ENCODE data around the gene TERB1. TPM values are rescaled to one million over a fixed set of nuclear protein-coding genes. Genes with fewer than 3 reads are reported as not detected.

The TERB1 gene
- total and polyA plus RNA-seq, 2 of the 13 experiments (the other 11 are each of a cell fraction or from before 2014, with no cell fraction given), result not detected

DNA sequence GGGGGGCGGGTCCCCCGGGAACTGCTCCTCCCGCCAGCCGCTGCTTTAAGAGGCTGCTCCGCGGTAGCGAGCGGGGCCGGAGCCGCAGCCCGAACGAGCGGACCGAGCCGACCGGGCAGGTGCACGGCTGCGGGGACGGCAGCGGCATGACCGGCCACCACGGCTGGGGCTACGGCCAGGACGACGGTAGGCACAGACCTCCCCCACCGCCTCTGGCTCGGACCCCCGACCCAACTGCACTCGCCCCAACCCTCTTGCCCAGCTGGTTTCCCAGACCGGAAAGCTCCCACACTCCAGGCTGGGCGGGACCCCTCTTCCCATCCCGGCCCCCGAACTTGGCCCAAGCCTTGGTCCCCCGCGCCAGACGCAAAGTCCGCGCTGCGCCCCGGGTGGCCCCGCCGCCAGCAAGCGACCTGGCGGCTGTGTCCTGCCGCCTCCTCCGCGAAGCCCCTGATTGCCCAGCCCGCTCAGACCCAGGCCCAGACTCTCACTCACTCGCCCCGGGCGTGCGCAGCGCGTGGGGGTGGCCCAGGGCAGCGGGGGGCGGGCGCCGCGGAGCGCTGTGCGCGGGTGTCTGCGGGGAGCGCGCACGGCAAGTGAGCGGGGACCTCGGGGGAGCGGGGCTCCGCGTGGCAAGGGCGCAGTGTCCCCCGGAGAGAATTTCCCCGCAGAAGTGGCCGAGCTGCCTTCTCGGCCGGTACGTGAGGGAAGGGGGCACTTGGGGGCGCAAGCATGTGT lies 43.1 kb upstream of the TERB1 start, which contains the start of gene CA7 (continued):
- TF ChIP-seq ATM (IDR thresholded peaks at IDR 0.05; ENCODE audit: borderline replicate concordance) (no peak), NR1H2 (CRISPR knock-in tag; IDR thresholded peaks at IDR 0.05; ENCODE audit: borderline replicate concordance, low read depth) (no peak), ZNF34 (CRISPR knock-in tag; IDR thresholded peaks at IDR 0.05; ENCODE audit: borderline replicate concordance) (no peak), KLF16 (CRISPR knock-in tag; IDR thresholded peaks at IDR 0.05) (no peak), ZFP41 (CRISPR knock-in tag; IDR thresholded peaks at IDR 0.05; ENCODE audit: borderline replicate concordance) (no peak), SPEN (CRISPR knock-in tag; IDR thresholded peaks at IDR 0.05; ENCODE audit: low read depth) (no peak; the same call in 1 of the 2 replicates), STAT5B (CRISPR knock-in tag; IDR thresholded peaks at IDR 0.05) (no peak), PAWR (CRISPR knock-in tag; IDR thresholded peaks at IDR 0.05; ENCODE audit: borderline replicate concordance) (no peak), HNRNPLL (IDR thresholded peaks at IDR 0.05; ENCODE audit: low read depth, low read length, poor library complexity, severe bottlenecking) (peak; percentile 52), NFRKB (IDR thresholded peaks at IDR 0.05) (no peak), KLF15 (CRISPR knock-in tag; IDR thresholded peaks at IDR 0.05; ENCODE audit: borderline replicate concordance) (peak; percentile 49; the same call in 1 of the 2 replicates), SYNCRIP (IDR thresholded peaks at IDR 0.05; ENCODE audit: insufficient read depth, low read depth, low read length) (no peak), SP4 (CRISPR knock-in tag; IDR thresholded peaks at IDR 0.05) (peak; percentile 48; the same call in 1 of the 2 replicates), MEIS2 (CRISPR knock-in tag; IDR thresholded peaks at IDR 0.05) (no peak), KLF12 (CRISPR knock-in tag; IDR thresholded peaks at IDR 0.05; ENCODE audit: borderline replicate concordance) (no peak), CHD2 (IDR thresholded peaks at IDR 0.05; ENCODE audit: low read depth, low read length) (no peak)
- TF ChIP-seq, protein P1, sequence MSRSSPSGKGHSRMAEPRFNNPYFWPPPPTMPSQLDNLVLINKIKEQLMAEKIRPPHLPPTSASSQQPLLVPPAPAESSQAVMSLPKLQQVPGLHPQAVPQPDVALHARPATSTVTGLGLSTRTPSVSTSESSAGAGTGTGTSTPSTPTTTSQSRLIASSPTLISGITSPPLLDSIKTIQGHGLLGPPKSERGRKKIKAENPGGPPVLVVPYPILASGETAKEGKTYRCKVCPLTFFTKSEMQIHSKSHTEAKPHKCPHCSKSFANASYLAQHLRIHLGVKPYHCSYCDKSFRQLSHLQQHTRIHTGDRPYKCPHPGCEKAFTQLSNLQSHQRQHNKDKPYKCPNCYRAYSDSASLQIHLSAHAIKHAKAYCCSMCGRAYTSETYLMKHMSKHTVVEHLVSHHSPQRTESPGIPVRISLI (CRISPR knock-in tag; IDR thresholded peaks at IDR 0.05; ENCODE audit: borderline replicate concordance), result no peak
- TF ChIP-seq, protein P2, sequence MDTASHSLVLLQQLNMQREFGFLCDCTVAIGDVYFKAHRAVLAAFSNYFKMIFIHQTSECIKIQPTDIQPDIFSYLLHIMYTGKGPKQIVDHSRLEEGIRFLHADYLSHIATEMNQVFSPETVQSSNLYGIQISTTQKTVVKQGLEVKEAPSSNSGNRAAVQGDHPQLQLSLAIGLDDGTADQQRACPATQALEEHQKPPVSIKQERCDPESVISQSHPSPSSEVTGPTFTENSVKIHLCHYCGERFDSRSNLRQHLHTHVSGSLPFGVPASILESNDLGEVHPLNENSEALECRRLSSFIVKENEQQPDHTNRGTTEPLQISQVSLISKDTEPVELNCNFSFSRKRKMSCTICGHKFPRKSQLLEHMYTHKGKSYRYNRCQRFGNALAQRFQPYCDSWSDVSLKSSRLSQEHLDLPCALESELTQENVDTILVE (CRISPR knock-in tag; IDR thresholded peaks at IDR 0.05), result no peak
- TF ChIP-seq, protein P3, sequence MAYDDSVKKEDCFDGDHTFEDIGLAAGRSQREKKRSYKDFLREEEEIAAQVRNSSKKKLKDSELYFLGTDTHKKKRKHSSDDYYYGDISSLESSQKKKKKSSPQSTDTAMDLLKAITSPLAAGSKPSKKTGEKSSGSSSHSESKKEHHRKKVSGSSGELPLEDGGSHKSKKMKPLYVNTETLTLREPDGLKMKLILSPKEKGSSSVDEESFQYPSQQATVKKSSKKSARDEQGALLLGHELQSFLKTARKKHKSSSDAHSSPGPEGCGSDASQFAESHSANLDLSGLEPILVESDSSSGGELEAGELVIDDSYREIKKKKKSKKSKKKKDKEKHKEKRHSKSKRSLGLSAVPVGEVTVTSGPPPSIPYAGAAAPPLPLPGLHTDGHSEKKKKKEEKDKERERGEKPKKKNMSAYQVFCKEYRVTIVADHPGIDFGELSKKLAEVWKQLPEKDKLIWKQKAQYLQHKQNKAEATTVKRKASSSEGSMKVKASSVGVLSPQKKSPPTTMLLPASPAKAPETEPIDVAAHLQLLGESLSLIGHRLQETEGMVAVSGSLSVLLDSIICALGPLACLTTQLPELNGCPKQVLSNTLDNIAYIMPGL (CRISPR knock-in tag; IDR thresholded peaks at IDR 0.05; ENCODE audit: borderline replicate concordance in 1 of 2, low read depth in 1 of 2), result no peak
- TF ChIP-seq, protein P4, sequence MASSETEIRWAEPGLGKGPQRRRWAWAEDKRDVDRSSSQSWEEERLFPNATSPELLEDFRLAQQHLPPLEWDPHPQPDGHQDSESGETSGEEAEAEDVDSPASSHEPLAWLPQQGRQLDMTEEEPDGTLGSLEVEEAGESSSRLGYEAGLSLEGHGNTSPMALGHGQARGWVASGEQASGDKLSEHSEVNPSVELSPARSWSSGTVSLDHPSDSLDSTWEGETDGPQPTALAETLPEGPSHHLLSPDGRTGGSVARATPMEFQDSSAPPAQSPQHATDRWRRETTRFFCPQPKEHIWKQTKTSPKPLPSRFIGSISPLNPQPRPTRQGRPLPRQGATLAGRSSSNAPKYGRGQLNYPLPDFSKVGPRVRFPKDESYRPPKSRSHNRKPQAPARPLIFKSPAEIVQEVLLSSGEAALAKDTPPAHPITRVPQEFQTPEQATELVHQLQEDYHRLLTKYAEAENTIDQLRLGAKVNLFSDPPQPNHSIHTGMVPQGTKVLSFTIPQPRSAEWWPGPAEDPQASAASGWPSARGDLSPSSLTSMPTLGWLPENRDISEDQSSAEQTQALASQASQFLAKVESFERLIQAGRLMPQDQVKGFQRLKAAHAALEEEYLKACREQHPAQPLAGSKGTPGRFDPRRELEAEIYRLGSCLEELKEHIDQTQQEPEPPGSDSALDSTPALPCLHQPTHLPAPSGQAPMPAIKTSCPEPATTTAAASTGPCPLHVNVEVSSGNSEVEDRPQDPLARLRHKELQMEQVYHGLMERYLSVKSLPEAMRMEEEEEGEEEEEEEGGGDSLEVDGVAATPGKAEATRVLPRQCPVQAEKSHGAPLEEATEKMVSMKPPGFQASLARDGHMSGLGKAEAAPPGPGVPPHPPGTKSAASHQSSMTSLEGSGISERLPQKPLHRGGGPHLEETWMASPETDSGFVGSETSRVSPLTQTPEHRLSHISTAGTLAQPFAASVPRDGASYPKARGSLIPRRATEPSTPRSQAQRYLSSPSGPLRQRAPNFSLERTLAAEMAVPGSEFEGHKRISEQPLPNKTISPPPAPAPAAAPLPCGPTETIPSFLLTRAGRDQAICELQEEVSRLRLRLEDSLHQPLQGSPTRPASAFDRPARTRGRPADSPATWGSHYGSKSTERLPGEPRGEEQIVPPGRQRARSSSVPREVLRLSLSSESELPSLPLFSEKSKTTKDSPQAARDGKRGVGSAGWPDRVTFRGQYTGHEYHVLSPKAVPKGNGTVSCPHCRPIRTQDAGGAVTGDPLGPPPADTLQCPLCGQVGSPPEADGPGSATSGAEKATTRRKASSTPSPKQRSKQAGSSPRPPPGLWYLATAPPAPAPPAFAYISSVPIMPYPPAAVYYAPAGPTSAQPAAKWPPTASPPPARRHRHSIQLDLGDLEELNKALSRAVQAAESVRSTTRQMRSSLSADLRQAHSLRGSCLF (CRISPR knock-in tag; IDR thresholded peaks at IDR 0.05; ENCODE audit: borderline replicate concordance), result no peak
